NCI-H526 treated with DMSO at 0.1 percent for 48 hours (cell line): ENCODE measurements around the gene ERICH3.
"Not testable (repeated sequence)": the region's sequence is repeated elsewhere in the genome, so short reads cannot be mapped to it uniquely, and the experiment has no call there.

ENCODE experiments used
- DNase-seq: peaks from one replicate; lab custom pipeline; 2025; lab: John Stamatoyannopoulos, UW

The ERICH3 gene

GRCh38 chr1:74677926-74678325 is 4.3 kb upstream of the ERICH3 start:
- no peak for DNase-seq

DNA sequence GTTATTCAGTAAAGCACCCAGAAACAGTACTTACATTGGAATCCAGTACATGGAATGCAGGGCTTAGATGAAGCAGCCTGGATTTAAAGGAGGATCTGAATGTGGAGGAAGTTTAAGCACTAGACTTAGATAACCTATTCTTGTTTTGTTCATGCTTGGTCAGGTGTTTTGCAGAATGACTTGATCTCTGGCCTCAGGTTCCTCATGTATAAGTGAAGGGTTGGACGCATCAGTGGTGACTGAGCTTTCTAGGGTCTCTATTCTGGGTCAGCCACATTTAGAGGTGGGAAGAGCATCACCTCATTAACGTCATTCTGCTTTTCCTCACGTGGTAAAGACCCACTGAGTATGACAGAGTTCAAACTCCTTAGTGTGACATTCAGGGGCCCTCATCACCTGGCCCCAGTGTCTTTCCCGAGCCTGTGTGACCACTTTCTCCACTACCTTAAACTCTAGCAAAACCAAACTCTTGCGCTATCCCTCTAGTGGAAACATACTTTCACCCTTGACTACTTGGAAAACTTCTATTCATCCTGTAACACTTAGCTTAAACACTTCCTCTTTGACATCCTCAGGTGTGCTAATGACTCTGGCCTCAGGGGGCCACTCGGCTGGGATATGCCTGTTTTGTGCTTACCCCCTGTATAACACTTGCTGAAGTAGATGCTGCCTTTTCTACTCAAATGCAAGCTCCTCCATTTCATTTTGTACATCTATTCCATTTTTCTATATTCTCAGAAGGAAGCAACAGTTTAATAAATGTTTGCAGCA is 871 bp upstream of the ERICH3 start:
- no peak for DNase-seq

- not testable (repeated sequence) for DNase-seq
Measured at GRCh38 chr1:74670866-74671265, 2.7 kb downstream of the ERICH3 start.

GRCh38 chr1:74654708-74655107 is 18.9 kb downstream of the ERICH3 start:
- DNase-seq: no peak

GRCh38 chr1:74652711-74653139 is 20.9 kb downstream of the ERICH3 start:
- no peak for DNase-seq

DNA sequence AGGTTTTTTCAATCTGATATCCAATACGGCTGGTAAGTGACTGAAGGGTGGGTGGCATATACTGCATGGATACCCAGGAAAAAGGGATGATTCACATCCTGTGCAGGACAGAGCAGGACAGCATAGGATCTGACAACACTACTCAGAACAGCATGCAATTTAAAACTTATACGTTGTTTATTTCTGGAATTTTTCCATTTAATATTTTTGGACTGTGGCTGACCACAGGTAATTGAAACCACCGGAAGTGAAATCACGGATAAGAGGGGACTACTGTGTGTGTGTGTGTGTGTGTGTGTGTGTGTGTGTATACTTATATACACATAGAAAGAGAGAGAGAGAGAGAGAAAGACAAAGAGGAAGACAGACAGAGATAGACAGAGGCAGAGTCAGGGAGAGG is 23.0 kb downstream of the ERICH3 start:
- DNase-seq: no peak

DNA sequence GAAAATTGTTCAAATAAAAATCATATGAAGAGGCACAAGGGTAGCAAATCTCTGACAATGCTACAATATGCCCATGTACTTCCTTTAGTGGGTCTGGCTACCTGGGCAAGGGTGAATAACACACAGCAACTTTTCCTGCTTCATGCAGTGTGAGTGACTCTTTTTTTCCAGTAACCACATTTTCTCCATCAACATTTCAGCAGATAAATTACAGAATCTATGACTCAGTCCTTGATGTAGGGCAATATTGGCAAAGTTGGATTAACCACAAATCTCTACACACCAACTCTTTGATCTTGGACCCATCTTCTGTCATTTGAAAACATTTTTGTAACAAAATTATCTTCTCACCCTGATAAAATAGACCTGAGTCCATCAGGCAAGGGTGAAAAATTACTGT is 31.7 kb downstream of the ERICH3 start:
- no peak for DNase-seq

DNA sequence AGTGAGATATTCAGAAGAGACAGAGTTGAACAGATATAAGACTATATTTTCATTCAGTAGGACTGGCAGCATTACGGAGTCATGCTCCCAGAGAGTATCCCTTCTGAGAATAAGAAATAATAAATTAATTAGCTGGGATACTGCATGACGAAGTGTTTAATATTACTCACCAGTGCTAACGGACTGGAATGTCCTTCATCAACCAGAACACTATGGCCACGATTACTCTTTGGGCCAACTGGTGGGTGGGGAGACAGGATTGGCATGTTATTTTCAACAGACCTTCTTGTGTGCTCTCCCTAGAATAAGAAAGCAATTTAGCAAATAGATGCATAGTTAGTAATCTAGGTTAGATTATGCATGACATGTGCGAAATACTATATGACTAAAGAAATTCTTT is 32.4 kb downstream of the ERICH3 start:
- no peak for DNase-seq

DNA sequence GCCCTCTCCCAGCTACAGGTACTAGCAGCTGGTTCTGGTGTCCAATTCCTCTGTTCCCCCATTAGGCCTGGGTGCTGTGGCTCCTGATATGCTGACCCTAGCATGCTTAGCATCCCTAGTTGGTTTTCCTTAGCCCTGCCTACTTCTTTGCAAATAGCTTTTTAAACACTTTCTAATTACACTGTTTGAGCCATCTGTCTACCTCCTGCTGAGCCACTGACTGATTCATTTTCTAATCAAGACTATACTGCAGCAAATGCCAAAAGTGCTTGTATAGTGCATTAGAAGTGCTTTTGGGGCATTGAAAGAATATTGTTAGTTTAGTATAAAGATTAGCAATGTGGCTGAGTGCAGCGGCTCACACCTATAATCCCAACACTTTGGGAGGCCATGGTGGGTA is 36.3 kb downstream of the ERICH3 start:
- DNase-seq: no peak

DNA sequence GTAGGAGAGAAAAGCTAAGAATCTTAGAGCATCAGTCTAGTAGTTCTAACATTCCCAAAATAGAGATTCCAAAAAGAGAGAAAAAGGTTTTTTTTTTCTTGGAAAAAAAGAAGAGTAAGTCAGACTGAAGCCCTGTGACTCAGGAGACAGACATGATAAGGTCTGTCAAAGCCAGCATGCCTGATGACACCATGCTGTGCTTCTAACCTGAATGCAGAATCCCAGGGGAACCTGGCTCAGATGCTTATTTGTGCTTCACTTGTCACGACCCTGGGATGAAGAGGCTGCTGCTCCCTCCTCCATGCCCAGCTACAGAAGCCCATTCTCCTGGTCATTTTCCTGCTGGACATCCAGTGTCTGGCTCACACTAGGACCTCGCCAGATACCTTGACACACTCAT is 44.3 kb downstream of the ERICH3 start:
- DNase-seq: no peak

DNA sequence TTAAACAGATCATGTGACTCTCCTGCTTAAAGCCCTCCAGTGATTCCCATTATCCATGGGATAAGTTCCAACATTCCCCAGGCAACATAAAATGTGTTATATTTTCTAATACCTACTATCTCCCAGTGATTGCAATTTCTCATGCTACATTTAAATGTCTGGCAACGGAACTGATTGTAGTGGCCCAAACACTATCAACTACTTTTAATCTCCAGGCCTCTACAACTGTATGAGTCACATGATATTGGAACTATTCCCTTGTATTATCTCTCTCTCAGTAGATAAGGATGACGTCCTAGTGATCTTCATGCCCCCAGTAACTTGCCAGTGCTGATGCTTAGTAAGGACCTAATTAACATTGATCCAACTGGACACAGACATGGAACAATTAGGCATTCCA is 49.9 kb downstream of the ERICH3 start:
- no peak for DNase-seq

GRCh38 chr1:74620242-74620641 is 53.4 kb downstream of the ERICH3 start:
- DNase-seq: no peak

DNA sequence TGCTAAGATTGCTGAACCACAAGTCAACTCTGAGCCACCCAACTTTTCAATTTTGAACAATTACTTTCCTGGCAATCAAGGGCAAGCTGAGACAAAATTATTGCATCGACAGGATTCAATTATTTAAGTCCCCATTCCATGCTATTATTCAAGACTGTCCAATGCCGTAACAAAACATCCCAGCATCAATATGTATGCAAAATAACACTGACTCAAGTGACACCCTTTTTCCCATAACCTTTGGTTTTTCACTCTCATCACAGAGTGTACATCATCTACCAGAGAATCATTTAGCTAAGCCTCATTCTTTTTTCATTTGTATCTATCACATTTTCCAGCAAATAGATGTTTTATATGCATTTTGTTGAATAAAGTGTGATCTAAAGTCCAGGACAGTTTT is 54.6 kb downstream of the ERICH3 start:
- DNase-seq: no peak

- DNase-seq: no peak
Measured at GRCh38 chr1:74613894-74614293, 59.7 kb downstream of the ERICH3 start.

- DNase-seq: no peak
Measured at GRCh38 chr1:74611887-74612286, 61.7 kb downstream of the ERICH3 start.

GRCh38 chr1:74610961-74611360 is 62.6 kb downstream of the ERICH3 start:
- DNase-seq: peak; percentile 3

- no peak for DNase-seq
Measured at GRCh38 chr1:74609810-74610371, 63.7 kb downstream of the ERICH3 start.

GRCh38 chr1:74596717-74597116 is 76.9 kb downstream of the ERICH3 start:
- DNase-seq: no peak

- DNase-seq: no peak
Measured at GRCh38 chr1:74593887-74594866, 79.4 kb downstream of the ERICH3 start.

GRCh38 chr1:74592580-74593355 is 80.8 kb downstream of the ERICH3 start:
- no peak for DNase-seq

- no peak for DNase-seq
Measured at GRCh38 chr1:74591949-74592348, 81.6 kb downstream of the ERICH3 start.

GRCh38 chr1:74590288-74590687 is 83.3 kb downstream of the ERICH3 start:
- DNase-seq: no peak
